HG03520 (cell line): ENCODE results near the gene PCSK4.
"Not testable (repeated sequence)": the region's sequence is repeated elsewhere in the genome, so short reads cannot be mapped to it uniquely, and the experiment has no call there.

Experiments used
- ATAC-seq: cut with Tn5 transposase; IDR thresholded peaks from one replicate; pipeline ENCODE4 v1.9.1; 2021; ENCODE audit warnings: mild to moderate bottlenecking, moderate library complexity; ENCODE audit not compliant: unreplicated experiment

Gene PCSK4

DNA sequence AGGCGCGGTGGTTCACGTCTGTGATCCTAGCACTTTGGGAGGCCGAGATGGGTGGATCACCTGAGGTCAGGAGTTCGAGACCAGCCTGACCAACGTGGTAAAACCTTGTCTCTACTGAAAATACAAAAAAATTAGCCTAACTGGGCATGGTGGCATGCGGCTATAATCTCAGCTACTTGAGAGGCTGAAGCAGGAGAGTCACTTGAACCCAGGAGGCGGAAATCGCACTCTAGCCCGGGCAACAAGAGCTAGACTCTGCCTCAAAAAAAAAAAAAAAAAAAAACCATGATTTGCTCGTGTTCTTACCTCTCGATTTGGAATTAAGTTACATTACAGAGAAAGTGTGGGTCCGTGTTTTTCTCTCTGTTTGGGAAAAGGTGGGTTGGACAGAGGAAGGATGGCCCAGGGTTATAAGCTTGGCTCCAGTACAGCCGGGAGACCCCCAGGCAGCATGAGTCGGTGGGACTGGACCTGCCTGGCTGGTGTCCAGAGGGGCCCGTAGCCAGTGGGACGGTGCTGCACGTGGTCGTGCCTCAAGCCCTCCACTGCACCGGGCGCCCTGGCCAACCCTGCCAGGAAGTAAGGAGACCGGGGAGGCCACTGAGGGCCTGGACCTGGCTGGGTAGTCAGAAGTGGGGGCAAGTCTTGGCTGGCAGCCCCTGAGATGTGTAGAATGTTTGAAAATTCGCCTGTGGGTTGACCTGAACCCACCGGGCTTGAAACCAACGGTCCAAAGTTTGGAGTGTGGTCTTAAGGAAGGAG is 48.3 kb downstream of the PCSK4 start:
- ATAC-seq = no peak

DNA sequence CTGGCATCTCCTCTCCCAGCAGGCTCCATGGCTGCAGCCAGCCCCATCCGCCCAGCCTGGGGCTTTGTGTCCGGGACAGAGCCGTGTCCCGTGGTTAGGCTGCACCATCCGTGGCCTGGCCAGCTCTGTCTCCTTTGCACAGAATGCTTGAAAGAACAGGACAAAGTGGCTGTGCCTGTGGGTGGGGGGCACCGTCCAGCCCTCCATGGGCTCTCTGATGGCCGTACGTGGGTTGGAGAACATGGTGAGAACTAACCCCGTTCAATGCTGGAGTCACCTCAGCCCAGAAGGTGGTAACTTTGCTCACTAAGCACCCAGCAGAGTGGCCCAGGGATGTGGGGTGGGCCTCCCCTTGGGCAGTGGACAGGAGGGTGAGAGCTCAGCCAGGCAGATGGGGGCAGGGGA is 49.1 kb downstream of the PCSK4 start:
- ATAC-seq = no peak

DNA sequence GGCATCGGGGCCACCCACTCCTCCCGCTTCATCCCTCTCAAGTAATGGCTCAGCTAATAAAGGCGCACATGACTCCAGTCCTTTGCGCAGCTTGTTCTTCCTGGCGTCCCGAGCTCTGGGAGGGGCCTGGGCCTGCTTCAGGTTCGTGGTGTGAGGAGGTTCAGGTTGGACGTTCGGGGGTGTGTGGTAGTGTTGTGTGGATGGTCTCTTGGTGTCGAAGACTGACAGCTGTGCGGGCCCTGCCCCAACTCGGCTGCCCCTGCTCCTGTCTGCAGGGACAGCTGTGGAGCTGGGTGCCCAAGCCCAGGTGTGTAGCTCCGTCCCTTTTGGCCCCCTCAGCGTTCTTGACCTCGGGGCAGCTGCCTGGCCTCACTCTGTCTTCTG is 49.7 kb downstream of the PCSK4 start:
- no peak for ATAC-seq

DNA sequence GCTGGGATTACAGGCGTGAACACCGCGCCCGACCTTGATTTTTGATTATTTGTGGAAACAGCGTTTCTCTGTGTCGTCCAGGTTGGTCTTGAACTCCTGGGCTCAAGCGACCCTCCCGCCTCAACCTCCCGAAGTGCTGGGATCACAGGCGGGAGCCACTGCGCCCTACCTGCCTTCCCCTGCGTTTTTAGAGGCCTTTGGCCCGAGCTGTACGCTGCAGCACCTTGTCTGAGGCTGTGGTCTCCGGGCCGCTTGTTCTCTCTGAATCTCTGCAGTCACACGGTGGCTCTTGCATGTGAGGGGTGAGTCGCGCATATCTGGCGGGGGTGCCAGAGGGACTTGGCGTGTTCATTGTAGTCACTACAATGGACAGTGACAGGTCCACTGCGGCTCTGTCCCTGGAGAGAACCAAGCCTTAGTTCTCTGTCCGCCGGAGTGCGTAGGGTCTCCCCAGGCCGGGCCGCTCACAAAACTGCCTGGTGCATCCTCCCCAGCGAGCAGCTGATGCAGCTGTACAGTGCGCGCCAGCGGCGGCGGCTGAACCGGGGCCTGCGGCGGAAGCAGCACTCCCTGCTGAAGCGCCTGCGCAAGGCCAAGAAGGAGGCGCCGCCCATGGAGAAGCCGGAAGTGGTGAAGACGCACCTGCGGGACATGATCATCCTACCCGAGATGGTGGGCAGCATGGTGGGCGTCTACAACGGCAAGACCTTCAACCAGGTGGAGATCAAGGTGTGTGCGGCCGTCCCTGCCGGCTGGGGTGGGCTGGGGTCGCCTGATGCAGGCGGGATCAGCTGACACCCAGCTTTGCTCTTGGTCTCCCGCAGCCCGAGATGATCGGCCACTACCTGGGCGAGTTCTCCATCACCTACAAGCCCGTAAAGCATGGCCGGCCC is 50.4 kb downstream of the PCSK4 start:
- not testable (repeated sequence) for ATAC-seq

DNA sequence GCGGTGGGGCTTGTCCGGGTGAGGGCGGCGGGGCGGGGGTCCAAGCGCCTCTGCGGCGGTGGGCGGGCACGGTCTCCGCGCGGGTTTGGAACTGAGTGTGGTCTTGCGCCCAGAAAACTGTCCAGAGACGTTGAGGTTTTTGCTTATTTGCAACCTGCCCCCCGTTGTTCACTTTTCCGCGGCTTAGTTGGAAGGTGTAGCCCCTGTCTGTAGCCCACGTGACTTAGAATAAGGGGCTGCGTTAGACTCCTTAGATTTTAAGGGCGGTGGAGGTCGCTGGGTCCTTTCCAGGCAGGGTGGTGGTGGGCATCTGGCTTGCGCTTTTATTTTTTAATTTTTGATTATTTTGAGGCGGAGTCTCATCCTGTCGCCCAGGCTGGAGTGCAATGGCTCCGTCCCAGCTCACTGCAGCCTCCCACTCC is 51.2 kb downstream of the PCSK4 start:
- no peak for ATAC-seq

DNA sequence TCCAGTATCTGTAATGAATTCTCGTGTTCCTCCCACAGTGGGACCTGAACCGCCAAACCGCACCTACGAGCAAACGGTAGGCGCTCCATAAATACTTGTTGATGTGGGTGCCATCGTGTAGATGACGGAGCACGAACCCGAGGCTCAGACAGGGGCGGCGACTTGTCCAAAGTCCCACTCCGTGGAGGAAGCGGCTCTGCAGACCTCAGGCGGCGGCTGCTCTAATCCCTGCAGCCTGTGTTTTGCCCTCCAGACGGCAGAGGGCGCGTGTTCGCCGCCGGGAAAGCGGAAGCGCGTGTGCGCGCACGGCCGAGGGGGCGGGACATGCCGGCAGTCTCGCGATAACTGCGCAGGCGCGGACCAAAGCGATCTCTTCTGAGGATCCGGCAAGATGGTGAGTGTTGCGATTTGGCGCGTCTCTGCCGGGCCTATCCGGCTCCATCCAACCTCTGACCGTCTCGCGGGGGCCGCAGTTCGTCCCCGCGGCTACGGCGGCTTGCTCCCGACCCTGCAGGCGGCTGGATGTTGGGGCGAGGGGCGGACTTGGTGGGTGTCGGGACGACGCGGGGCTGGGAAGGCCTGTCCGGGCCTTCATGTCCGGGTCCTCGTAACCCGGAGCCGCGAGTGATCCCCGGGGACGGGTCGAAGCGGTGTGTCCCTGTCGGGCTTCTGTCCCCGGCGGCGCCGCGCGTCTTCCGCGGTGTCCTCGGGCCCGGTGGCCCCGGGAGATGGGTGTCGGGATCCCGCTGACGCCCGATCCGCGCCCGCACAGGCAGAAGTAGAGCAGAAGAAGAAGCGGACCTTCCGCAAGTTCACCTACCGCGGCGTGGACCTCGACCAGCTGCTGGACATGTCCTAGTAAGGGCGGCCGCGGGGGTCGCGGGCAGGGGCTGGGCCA is 51.9 kb downstream of the PCSK4 start, which contains the start of gene RPS15:
Gene RPS15, plus strand, starts transcription at position 362 of the 898 bp plus-strand sequence. Its CDS starts 30 bp downstream, at position 392.
- ATAC-seq = peak; percentile 80

DNA sequence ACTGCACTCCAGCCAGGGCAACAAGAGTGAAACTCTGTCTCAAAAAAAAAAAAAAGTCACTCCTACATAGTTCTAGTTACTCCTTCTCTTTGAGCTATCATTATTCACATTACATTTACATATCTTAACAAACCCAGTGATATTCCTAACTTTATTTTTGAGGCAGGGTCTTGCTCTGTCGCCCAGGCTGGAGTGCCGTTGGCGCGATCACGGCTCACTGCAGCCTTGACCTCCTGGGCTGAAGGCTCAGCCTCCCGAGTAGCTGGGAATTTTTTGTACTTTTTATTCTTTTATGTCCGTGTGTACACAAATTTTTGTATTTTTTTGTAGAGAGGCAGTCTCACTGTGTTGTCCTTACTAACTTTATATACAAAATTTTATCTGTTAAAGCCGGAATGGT is 52.5 kb downstream of the PCSK4 start:
- no peak for ATAC-seq

DNA sequence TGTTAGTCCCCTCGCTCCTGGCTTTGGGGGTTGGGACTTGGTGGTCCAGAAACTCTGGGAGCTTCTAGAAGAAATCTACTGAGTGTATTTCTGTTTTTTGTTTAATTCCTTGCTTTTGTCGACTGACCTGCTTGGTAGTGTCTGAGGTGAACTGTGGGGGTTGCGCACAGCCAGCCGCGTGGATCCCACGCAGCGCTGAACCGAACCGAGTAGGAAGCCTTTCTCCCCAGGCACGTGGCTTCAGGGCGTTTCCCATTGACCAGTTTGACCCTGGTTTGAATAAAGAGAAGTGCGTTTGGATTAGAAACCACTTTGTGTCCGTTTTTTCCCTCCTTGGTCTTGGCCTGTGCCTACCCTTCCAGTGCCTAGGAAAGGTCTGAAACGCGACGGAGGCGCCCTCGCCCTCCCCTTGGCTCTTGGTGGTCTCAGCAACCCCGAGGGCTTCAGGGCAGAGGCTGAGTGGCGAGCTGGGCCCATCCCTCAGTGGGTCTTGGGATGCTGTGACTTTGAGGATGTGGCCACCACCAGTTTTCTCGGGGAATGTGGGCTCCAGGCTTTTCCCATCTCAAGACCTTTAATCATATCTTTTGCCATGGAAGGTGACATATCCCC is 54.7 kb downstream of the PCSK4 start:
- no peak for ATAC-seq

DNA sequence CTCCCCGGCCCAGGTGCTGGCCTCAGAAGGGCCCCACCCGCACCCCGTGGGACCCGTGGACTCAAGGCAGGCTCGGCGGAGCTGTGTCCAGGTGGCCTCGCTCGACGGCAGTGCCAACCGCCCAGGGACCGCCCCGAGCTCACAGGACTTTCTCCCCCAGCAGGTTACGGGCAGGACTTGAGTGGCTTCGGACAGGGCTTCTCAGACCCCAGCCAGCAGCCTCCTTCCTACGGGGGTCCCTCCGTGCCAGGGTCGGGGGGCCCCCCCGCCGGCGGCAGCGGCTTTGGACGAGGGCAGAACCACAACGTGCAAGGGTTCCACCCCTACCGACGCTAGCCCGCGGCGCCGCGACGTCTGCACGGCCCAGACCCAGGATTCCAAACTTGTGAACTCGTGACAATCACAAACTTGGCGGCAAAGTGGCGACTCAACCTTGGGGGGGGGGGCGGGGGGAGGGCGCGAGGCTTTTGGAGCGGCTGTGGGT is 55.5 kb downstream of the PCSK4 start:
- no peak for ATAC-seq

DNA sequence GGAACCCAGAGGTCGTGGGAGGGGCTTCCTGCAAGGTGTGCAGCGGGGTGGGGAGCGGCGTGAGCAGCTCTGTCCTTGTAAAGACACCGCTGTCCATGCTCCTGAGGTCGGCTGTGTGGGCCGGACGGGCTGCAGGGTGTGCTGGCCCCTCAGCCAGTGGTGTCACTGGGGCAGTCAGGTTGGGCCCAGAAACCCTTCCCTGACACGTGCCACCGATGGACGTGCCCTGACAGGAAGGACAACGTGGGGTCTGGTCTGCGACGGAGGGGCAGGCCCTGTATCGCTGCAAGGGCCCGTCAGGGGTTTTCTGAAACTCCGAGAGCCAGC is 56.1 kb downstream of the PCSK4 start:
- no peak for ATAC-seq

DNA sequence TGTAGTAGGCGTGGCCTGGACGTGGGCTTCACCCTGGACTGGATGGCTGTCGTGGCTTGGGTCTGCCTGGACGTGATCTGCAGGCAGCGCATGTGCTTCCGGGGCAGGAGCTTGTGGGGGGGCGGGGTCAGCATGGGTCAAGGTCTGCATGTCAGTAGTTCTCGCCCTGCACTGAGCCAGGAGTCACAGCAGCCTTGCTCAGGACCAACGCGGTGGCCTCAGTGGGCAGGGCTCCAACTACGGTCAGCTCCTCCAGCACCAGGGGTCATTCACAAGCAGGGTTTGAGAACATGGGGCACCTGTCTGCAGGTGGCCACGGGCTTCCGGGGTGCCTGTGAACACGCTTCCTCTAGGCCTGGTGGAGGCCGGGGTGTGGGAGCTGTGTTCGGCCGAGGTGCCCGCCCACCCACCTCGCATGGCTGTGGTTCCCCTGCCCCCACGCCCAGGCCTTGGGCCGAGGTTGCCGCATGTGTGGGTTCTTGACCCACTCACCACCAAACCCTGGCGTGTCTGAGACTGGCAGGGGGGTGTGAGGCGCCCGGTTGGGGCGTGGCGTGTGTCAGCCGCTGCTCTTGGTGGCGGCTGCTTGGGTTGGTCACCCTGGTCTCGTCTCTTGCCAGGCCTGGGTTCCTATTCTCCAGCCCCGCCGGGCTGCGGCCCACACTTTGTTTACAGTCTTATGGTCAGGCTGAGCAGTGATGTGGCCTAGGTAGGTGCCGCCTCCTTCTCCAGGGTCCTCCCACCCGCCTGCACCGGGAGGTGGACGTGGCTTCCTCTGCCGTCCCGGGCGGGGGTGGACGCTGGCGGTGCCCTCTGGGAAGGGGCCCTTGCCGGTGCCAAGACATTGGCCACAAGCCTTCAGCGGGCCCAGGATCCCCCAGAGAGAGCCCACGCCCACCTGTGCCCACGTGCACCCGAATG is 56.8 kb downstream of the PCSK4 start:
- no peak for ATAC-seq

DNA sequence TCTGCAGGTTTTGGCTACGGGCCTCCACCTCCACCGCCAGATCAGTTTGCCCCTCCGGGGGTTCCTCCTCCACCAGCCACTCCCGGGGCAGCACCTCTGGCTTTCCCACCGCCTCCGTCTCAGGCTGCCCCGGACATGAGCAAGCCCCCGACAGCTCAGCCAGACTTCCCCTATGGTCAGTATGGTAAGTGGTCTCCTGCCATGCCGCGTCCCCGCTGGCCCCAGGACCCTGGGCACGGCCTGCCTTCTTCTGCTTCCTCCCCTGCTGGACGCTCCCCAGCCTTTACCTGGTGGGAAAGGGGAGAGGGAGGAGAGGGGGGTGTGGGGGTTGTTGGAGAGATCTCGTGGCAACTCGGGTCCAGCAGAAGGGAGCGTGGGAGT is 57.7 kb downstream of the PCSK4 start:
- no peak for ATAC-seq

DNA sequence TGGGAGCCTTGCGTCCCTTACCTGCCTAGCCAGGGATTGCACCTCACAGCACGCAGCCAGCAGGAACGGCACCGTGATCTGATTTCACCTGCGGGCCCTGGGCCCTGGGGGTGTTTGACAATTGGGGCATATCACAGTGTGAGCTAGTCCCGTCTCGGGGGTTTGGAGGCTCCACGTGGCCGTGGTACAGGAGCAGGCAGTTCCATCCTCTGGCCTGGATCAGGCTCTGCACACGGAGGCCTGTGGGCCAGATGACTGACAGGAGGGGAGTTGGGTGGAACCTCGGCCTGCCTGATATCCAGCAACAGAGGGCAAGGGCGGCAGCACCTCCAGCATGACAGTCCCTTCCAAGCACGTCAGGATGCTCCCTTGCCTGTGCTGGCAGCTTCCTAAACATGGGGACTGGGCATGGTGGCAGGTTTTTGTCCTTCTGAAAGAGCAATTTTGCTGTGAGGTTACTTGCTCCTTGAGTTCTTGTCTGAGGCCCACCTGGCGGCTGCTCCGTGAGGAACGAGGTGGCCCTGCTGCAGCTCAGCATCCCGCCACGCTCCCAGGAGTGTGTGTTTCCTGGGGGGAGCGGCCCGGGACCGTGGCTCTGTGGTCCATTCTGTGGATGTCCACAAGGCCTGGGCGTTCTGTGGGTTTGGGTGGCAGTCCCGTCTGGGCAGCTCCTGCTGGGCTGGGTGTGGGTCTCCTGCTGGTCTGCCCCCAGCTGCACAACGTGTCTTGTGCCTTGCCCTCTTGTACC is 58.2 kb downstream of the PCSK4 start:
- no peak for ATAC-seq
